Neural progenitor cell (in vitro differentiated cells): ENCODE measurements around the gene JAKMIP2. TPM values are rescaled to one million over a fixed set of nuclear protein-coding genes. Genes with fewer than 3 reads are reported as not detected.

ENCODE experiments used
- DNase-seq: peaks from one replicate; pipeline ENCODE4 v3.0.0-alpha.2; 2016; ENCODE audit warnings: low spot score
- H2AFZ ChIP-seq: fragments of 200-600 bp; sonication (generic); replicated peaks from 2 replicates; pipeline ENCODE4 v1.6.1; 2016; ENCODE audit warnings: antibody characterized with exemption
- H3F3A ChIP-seq: fragments of 200-600 bp; sonication (generic); 2 replicates; pipeline ENCODE4 v1.6.1; 2016; ENCODE audit warnings: antibody characterized with exemption, low read depth
- H3K27ac ChIP-seq: fragments of 200-600 bp; sonication (generic); 2 replicates; pipeline ENCODE4 v1.5.1; 2016; ENCODE audit warnings: mild to moderate bottlenecking
- H3K27me3 ChIP-seq: fragments of 200-600 bp; sonication (generic); 2 replicates; pipeline ENCODE4 v1.6.1; 2016; ENCODE audit warnings: mild to moderate bottlenecking, moderate library complexity
- H3K36me3 ChIP-seq: fragments of 200-600 bp; sonication (generic); 2 replicates; pipeline ENCODE4 v1.5.1; 2016
- H3K4me1 ChIP-seq: fragments of 200-600 bp; sonication (generic); 2 replicates; pipeline ENCODE4 v1.6.1; 2016; ENCODE audit warnings: mixed run types
- H3K4me2 ChIP-seq: fragments of 200-600 bp; sonication (generic); 2 replicates; pipeline ENCODE4 v1.6.1; 2016
- H3K4me3 ChIP-seq: fragments of 200-600 bp; sonication (generic); 2 replicates; pipeline ENCODE4 v1.5.1; 2016
- H3K79me2 ChIP-seq: fragments of 200-600 bp; sonication (generic); 2 replicates; pipeline ENCODE4 v1.6.1; 2016; ENCODE audit warnings: low read depth
- H3K9ac ChIP-seq: fragments of 200-600 bp; sonication (generic); 2 replicates; pipeline ENCODE4 v1.6.1; 2016
- H3K9me3 ChIP-seq: fragments of 200-600 bp; sonication (generic); 2 replicates; pipeline ENCODE4 v1.5.1; 2016; ENCODE audit warnings: low read depth
- H4K20me1 ChIP-seq: fragments of 200-600 bp; sonication (generic); 2 replicates; pipeline ENCODE4 v1.6.1; 2016; ENCODE audit warnings: low read depth
- H3K27ac Mint-ChIP-seq: 3 replicates; pipeline ENCODE4 v1.8.0; 2021; ENCODE audit warnings: mixed read lengths
- H3K27me3 Mint-ChIP-seq: 2 replicates; pipeline ENCODE4 v1.8.0; 2022; ENCODE audit warnings: low read depth, mild to moderate bottlenecking, inconsistent platforms, moderate library complexity, mixed read lengths; ENCODE audit not compliant: insufficient read depth
- H3K36me3 Mint-ChIP-seq: 3 replicates; pipeline ENCODE4 v1.8.0; 2021; ENCODE audit warnings: mixed read lengths
- H3K4me1 Mint-ChIP-seq: 3 replicates; pipeline ENCODE4 v1.8.0; 2021; ENCODE audit warnings: mixed read lengths
- H3K4me3 Mint-ChIP-seq: 3 replicates; pipeline ENCODE4 v1.8.0; 2021; ENCODE audit warnings: mild to moderate bottlenecking, moderate library complexity, mixed read lengths
- H3K9me3 Mint-ChIP-seq: 3 replicates; pipeline ENCODE4 v1.8.0; 2020; ENCODE audit warnings: mixed read lengths
- EZH2 ChIP-seq: fragments of 200-600 bp; sonication (generic); IDR thresholded peaks from 2 replicates; pipeline ENCODE4 v1.6.1; 2017; ENCODE audit warnings: antibody characterized with exemption, mild to moderate bottlenecking, moderate library complexity
- EZH2phosphoT487 ChIP-seq: fragments of 200-600 bp; sonication (generic); IDR thresholded peaks from 2 replicates; pipeline ENCODE4 v1.6.1; 2017; ENCODE audit warnings: antibody characterized with exemption
- total RNA-seq: library from RNA; depleted of rRNA; stranded (reverse); fragments of >200 nt; gene quantifications from 2 replicates; pipeline ENCODE4 v1.2.3, GENCODE V29; 2015; ENCODE audit warnings: low replicate concordance
- TF ChIP-seq, protein P1 (sequence below): fragments of 200-600 bp; sonication (generic); IDR thresholded peaks from 2 replicates; pipeline ENCODE4 v1.5.1; 2017; ENCODE audit warnings: antibody characterized with exemption, mild to moderate bottlenecking

The JAKMIP2 gene
- total RNA-seq, 1 donor from 2014 or later = 8.2 TPM

GRCh38 chr5:147552897-147553296, 229.6 kb downstream of the JAKMIP2 start:
- Histone ChIP-seq H3K36me3 (no peaks in the 10 kb centered on the region), H4K20me1 (no peaks in the 10 kb centered on the region), H3K4me3 (no peak overlapping the region), H3K79me2 (peaks cover 9% of the 10 kb centered on the region), H3K4me1 (peaks cover 16% of the 10 kb centered on the region), H3K9ac (no peak overlapping the region), H3K4me2 (no peak overlapping the region), H2AFZ (no peak overlapping the region), H3K27me3 (no peaks in the 10 kb centered on the region), H3K9me3 (no peaks in the 10 kb centered on the region), H3K27ac (no peak overlapping the region), H3F3A (peaks cover 2% of the 10 kb centered on the region)
- TF ChIP-seq, protein P1, sequence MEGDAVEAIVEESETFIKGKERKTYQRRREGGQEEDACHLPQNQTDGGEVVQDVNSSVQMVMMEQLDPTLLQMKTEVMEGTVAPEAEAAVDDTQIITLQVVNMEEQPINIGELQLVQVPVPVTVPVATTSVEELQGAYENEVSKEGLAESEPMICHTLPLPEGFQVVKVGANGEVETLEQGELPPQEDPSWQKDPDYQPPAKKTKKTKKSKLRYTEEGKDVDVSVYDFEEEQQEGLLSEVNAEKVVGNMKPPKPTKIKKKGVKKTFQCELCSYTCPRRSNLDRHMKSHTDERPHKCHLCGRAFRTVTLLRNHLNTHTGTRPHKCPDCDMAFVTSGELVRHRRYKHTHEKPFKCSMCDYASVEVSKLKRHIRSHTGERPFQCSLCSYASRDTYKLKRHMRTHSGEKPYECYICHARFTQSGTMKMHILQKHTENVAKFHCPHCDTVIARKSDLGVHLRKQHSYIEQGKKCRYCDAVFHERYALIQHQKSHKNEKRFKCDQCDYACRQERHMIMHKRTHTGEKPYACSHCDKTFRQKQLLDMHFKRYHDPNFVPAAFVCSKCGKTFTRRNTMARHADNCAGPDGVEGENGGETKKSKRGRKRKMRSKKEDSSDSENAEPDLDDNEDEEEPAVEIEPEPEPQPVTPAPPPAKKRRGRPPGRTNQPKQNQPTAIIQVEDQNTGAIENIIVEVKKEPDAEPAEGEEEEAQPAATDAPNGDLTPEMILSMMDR = no peak
- TF ChIP-seq EZH2phosphoT487 (no peak), EZH2 (no peak)
- Mint-ChIP-seq H3K4me1 (peaks cover 21% of the 10 kb centered on the region), H3K27me3 (peaks cover 2% of the 10 kb centered on the region), H3K9me3 (peaks cover 9% of the 10 kb centered on the region), H3K4me3 (no peak overlapping the region), H3K36me3 (peaks cover 3% of the 10 kb centered on the region), H3K27ac (no peak overlapping the region)
- no peak for DNase-seq

GRCh38 chr5:147551677-147552076, 230.9 kb downstream of the JAKMIP2 start:
- Histone ChIP-seq H3K4me1 (peaks cover 10% of the 10 kb centered on the region), H3F3A (no peaks in the 10 kb centered on the region), H3K27ac (no peak overlapping the region), H3K4me2 (no peak overlapping the region), H3K9ac (no peak overlapping the region), H3K79me2 (no peaks in the 10 kb centered on the region), H3K36me3 (no peaks in the 10 kb centered on the region), H3K9me3 (no peaks in the 10 kb centered on the region), H3K27me3 (no peaks in the 10 kb centered on the region), H3K4me3 (no peak overlapping the region), H2AFZ (no peak overlapping the region), H4K20me1 (no peaks in the 10 kb centered on the region)
- peaks cover 9% of the 10 kb centered on the region for H3K9me3 Mint-ChIP-seq
- peaks cover 18% of the 10 kb centered on the region for H3K4me1 Mint-ChIP-seq
- H3K4me3 Mint-ChIP-seq = no peak overlapping the region
- H3K27ac Mint-ChIP-seq = no peak overlapping the region
- peaks cover 3% of the 10 kb centered on the region for H3K36me3 Mint-ChIP-seq
- TF ChIP-seq EZH2 (no peak), EZH2phosphoT487 (no peak)
- TF ChIP-seq, protein P1 = no peak
- no peak for DNase-seq
- H3K27me3 Mint-ChIP-seq = peaks cover 2% of the 10 kb centered on the region

- no peaks in the 10 kb centered on the region for H3F3A ChIP-seq
- peak overlapping the region; percentile 7 for H2AFZ ChIP-seq
- H3K4me2 ChIP-seq = no peak overlapping the region
- Mint-ChIP-seq H3K36me3 (peaks cover 3% of the 10 kb centered on the region), H3K4me1 (no peaks in the 10 kb centered on the region), H3K9me3 (peaks cover 9% of the 10 kb centered on the region), H3K27ac (no peak overlapping the region), H3K27me3 (peaks cover 2% of the 10 kb centered on the region), H3K4me3 (no peak overlapping the region)
- no peaks in the 10 kb centered on the region for H3K36me3 ChIP-seq
- H3K9me3 ChIP-seq = no peaks in the 10 kb centered on the region
- no peaks in the 10 kb centered on the region for H4K20me1 ChIP-seq
- no peaks in the 10 kb centered on the region for H3K79me2 ChIP-seq
- no peak for DNase-seq
- H3K27ac ChIP-seq = no peak overlapping the region
- no peaks in the 10 kb centered on the region for H3K4me1 ChIP-seq
- H3K4me3 ChIP-seq = no peak overlapping the region
- H3K27me3 ChIP-seq = no peaks in the 10 kb centered on the region
- no peak for TF ChIP-seq EZH2
- TF ChIP-seq, protein P1 = no peak
- TF ChIP-seq EZH2phosphoT487 = no peak
- no peak overlapping the region for H3K9ac ChIP-seq
Observed at GRCh38 chr5:147547730-147548129, 234.8 kb downstream of the JAKMIP2 start.
